Measurements from ENCODE around the gene KCNA5. TPM values are rescaled to one million over a fixed set of nuclear protein-coding genes. Genes with fewer than 3 reads are reported as not detected.

Gene KCNA5
- total RNA-seq, 1 donor from 2014 or later: not detected

- no peak for DNase-seq (ENCODE audit: extremely low spot score, unreplicated experiment)
- Mint-ChIP-seq H3K36me3 (ENCODE audit: unreplicated experiment) (no peaks in the 10 kb centered on the region), H3K4me3 (ENCODE audit: unreplicated experiment) (no peak overlapping the region), H3K9me3 (ENCODE audit: unreplicated experiment) (no peaks in the 10 kb centered on the region), H3K27ac (ENCODE audit: unreplicated experiment) (no peak overlapping the region), H3K27me3 (ENCODE audit: unreplicated experiment) (peaks cover 26% of the 10 kb centered on the region), H3K4me1 (ENCODE audit: unreplicated experiment) (no peaks in the 10 kb centered on the region)
- no peak for TF ChIP-seq CTCF (IDR thresholded peaks at IDR 0.05)
These were observed 30.4 kb upstream of the KCNA5 start for GRCh38 chr12:5013266-5013730.

GRCh38 chr12:5014269-5014668, 29.4 kb upstream of the KCNA5 start:
- DNase-seq (ENCODE audit: extremely low spot score, unreplicated experiment): no peak
- H3K4me1 Mint-ChIP-seq (ENCODE audit: unreplicated experiment): no peaks in the 10 kb centered on the region
- no peaks in the 10 kb centered on the region for H3K36me3 Mint-ChIP-seq (ENCODE audit: unreplicated experiment)
- TF ChIP-seq CTCF (IDR thresholded peaks at IDR 0.05): no peak
- H3K27me3 Mint-ChIP-seq (ENCODE audit: unreplicated experiment): peaks cover 21% of the 10 kb centered on the region
- no peak overlapping the region for H3K4me3 Mint-ChIP-seq (ENCODE audit: unreplicated experiment)
- no peaks in the 10 kb centered on the region for H3K9me3 Mint-ChIP-seq (ENCODE audit: unreplicated experiment)
- no peak overlapping the region for H3K27ac Mint-ChIP-seq (ENCODE audit: unreplicated experiment)

- Mint-ChIP-seq H3K36me3 (ENCODE audit: unreplicated experiment) (no peaks in the 10 kb centered on the region), H3K27ac (ENCODE audit: unreplicated experiment) (no peak overlapping the region), H3K27me3 (ENCODE audit: unreplicated experiment) (peaks cover 23% of the 10 kb centered on the region), H3K4me3 (ENCODE audit: unreplicated experiment) (no peak overlapping the region), H3K4me1 (ENCODE audit: unreplicated experiment) (no peaks in the 10 kb centered on the region), H3K9me3 (ENCODE audit: unreplicated experiment) (no peaks in the 10 kb centered on the region)
- DNase-seq (ENCODE audit: extremely low spot score, unreplicated experiment): no peak
- no peak for TF ChIP-seq CTCF (IDR thresholded peaks at IDR 0.05)
These were observed 27.8 kb upstream of the KCNA5 start for GRCh38 chr12:5015711-5016492.

GRCh38 chr12:5016526-5016925, 27.2 kb upstream of the KCNA5 start:
- H3K4me1 Mint-ChIP-seq (ENCODE audit: unreplicated experiment): no peaks in the 10 kb centered on the region

More at GRCh38 chr12:5016526-5016925, 27.2 kb upstream of the KCNA5 start:
- Mint-ChIP-seq H3K36me3 (ENCODE audit: unreplicated experiment) (no peaks in the 10 kb centered on the region), H3K9me3 (ENCODE audit: unreplicated experiment) (no peaks in the 10 kb centered on the region), H3K4me3 (ENCODE audit: unreplicated experiment) (no peak overlapping the region), H3K27ac (ENCODE audit: unreplicated experiment) (no peak overlapping the region), H3K27me3 (ENCODE audit: unreplicated experiment) (peaks cover 28% of the 10 kb centered on the region)
- no peak for TF ChIP-seq CTCF (IDR thresholded peaks at IDR 0.05)
- no peak for DNase-seq (ENCODE audit: extremely low spot score, unreplicated experiment)

All from osteocyte (in vitro differentiated cells).